Limb (tissue), 2 donors: ENCODE measurements around the gene UBE2Q2.

Source experiments
- DNase-seq, 2 donors: peaks; one replicate each; pipeline ENCODE4 v3.0.0-alpha.2; 2016; ENCODE audit errors: extremely low spot score in 2 of 2

Gene UBE2Q2

DNA sequence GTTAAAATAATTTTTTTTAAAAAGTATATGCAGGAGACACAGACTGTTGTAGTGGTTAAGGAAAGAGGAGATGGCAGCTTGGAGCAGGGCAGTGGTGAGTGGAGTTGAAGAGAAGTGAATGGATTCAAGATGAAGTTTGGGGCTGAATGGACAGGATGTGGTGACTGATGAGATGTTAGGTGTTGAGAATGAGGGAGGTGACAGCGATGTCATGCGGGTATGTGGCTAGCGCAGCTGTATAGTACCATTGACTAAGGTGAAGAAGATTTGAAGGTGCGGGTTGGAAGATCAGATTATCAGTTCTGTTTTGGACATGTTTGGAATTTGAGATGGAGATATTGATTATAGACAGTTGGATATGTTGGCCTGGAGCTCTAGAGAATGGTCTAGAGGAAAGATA is 80.5 kb downstream of the UBE2Q2 start:
- no peak for DNase-seq

DNA sequence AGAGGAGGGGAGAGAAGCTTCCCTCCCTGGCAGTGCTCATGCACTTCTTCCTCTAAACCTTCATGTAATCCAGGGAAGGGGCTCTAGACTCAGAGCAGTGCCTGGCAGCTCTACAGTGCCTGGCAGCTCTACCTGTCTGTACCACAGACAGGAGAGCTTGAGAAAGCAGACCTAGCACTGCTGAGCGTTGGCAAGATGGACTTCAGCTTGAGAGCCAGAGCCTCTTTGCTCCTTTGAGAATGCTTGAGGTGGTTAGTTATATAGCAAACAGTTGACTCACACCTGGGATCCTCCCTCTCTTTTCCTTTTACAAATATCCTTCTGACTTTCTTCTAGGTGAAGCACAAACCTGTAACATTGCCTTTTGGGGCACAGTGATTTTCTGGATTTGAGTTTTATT is 81.3 kb downstream of the UBE2Q2 start:
- no peak for DNase-seq

- no peak for DNase-seq
These were observed 82.2 kb downstream of the UBE2Q2 start for GRCh38 chr15:75925440-75925839.

- no peak for DNase-seq
These were observed 83.7 kb downstream of the UBE2Q2 start for GRCh38 chr15:75926931-75927330.

DNA sequence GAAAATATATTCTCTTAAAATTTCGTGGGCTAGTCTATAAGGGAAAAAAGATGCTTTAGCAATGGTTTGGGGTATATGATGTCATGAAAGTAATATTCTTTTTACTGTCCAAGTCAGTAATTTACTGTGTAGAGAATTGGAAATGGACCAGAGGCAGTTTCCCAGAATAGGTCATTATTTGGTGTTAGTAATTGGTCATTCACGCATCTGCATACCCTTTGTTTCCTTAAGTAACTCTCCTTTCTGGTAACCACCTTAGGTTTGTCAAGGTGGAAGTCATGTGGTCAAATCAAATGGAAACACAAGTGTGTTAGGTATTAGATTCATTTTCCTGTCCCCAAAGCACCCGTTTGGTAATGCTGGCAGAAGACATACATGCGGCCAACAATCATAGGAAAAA is 84.4 kb downstream of the UBE2Q2 start:
- no peak for DNase-seq

GRCh38 chr15:75928680-75929608 is 85.7 kb downstream of the UBE2Q2 start:
- DNase-seq = no peak

GRCh38 chr15:75929799-75930565 is 86.7 kb downstream of the UBE2Q2 start:
- no peak for DNase-seq

DNA sequence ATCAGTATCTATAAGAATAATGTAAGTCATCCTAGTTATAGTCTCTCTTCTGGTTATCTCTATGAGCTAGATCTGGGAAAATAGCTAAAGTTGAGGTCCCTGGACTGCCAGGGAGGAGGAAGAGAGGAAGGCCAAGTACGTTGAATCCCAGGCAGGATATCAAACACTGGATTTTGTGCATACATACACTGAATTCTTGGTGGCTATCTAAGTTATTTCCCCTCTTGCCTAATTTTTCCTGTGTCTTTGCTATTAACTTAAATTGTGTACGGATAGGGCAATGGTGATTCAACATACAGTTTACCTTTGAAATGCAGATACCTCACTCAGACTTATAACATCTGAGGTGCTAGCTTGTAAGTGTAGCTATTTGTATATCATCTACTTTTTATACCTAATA is 87.6 kb downstream of the UBE2Q2 start:
- no peak for DNase-seq

DNA sequence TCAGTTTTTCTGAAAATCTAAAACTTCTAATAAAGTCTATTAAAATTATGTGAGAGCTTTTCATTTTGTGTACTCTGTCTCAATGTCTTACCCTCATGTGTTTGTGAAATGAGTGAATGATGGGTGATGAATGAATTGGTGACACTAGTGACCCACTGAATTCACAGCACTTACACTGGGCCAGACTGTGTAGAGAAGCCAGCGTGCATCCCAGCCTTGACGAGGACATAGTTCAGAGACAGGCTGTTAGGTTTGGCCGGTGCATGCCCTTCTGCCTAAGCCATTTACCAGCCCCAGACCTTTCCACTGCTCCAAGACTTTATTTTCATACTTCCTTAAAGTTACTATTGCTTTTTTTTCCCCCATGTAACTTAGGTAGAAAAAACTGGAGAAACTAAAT is 99.2 kb downstream of the UBE2Q2 start:
- no peak for DNase-seq

DNA sequence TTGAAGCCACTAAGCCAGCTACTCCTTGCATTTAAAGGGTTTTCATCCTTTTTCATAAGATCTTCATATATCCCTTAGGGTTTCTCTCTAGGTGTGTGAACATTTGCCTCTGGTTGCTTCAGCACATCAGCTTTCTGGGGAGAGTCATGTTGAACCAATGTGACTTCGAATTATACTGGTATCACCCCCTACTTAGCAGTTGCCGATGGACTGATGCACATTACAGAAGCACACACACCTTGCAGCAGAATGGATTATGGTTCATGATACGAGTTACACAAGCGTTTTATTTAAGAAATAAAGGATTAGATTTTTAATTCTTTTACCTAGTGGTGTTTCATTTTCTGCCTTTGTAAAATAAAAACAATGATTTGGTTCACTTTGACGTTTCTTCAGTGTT is 100.0 kb downstream of the UBE2Q2 start:
- no peak for DNase-seq

GRCh38 chr15:75943713-75944215 is 100.5 kb downstream of the UBE2Q2 start:
- DNase-seq = no peak

- no peak for DNase-seq
These were observed 102.7 kb downstream of the UBE2Q2 start for GRCh38 chr15:75945953-75946352.

DNA sequence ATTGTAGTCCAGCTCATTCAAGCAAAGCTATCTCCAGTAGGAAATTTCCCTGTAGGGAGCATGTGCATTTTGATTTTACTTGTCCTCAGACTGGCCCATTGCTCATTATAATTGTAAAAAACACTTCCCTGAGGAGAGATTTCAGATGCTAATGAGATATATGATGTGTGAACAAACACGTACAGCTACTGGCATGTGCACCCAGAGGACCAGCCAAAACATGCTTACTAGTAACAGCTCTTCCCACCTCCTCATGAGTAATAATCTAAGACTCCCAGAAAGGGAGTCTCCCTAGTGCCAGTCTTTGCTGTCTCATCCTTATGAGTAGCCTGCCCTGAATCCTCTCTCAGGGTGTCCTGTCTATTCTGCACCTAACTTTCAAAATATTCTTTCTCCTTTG is 103.8 kb downstream of the UBE2Q2 start:
- no peak for DNase-seq

DNA sequence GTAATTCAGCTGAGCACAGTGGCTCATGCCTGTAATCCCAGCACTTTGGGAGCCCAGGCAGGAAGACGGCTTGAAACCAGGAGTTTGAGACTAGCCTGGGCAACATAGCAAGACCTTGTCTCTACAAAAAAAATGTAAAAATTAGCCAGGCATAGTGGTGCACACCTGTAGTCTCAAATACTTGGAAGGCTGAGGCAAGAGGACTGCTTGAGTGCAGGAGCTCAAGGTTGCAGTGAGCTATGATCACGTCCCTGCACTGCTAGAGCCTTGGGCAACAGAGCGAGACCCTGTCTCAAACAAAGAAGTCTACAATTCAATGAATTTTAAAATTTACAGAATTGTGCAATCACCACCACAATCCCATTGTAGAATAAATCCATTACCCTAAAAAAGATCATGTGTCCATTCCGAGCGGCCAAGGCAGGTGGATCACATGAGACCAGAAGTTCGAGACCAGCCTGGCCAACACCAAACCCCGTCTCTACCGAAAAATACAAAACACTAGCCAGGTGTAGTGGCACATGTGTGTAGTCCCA is 105.6 kb downstream of the UBE2Q2 start:
- DNase-seq = no peak
